GM18519 (cell line): Measurements from ENCODE around the gene SULT1A1.
"Not testable (repeated sequence)": the region's sequence is repeated elsewhere in the genome, so short reads cannot be mapped to it uniquely, and the experiment has no call there.

ENCODE experiments used
- ATAC-seq: cut with Tn5 transposase; IDR thresholded peaks from one replicate; pipeline ENCODE4 v1.9.1; 2021; ENCODE audit warnings: mild to moderate bottlenecking, moderate library complexity; ENCODE audit not compliant: unreplicated experiment, low FRiP score

Gene SULT1A1

DNA sequence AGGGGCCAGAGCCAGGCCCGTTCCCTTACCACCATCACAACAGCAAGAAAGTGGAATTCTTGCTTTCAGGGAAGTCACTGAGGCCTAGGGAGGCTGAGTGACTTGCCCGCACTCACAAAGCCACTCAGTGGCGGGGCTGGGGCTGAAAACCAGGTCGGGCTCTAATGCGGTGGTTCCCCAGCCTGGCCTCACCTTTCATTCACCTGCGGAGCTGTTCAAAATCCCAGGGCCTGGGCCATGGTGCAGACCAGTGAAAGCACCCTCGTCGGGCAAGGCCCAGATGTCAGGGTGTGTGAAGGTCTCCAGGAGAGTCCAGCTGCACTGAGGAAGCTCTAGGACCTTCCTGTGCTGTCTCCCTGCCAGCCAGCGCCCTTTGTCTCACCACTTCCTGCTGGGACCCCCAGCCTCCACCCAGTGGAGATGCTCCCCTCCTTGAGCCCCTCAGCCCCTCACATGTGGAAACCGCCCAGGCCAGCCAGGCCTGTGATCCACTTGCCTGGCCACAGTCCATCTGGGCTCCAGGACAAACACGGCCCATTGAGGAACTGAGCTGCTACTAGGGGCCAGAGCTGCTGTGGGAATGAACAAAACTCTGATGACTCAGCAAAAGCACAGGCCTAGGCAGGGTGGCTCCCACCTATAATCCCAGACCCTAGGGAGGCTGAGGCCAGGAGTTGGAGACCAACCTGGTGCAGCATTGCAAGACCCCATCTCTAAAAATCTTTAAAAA is 812 bp downstream of the SULT1A1 start:
- not testable (repeated sequence) for ATAC-seq

DNA sequence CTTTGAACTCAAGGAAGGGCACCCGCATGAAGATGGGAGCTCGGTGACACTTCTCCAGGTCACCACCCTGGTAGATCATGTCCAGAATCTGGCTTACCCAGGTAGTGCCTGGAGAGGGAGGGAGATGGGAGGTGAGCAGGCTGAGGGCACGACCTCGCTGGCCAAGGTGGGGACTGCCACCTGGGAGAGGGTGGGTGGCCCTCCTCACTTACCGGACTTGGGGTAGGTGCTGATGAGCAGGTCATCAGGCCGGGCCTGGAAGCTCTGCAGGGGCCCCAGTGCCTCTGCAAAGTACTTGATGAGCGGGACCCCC is 1.4 kb downstream of the SULT1A1 start:
- ATAC-seq, result not testable (repeated sequence)

DNA sequence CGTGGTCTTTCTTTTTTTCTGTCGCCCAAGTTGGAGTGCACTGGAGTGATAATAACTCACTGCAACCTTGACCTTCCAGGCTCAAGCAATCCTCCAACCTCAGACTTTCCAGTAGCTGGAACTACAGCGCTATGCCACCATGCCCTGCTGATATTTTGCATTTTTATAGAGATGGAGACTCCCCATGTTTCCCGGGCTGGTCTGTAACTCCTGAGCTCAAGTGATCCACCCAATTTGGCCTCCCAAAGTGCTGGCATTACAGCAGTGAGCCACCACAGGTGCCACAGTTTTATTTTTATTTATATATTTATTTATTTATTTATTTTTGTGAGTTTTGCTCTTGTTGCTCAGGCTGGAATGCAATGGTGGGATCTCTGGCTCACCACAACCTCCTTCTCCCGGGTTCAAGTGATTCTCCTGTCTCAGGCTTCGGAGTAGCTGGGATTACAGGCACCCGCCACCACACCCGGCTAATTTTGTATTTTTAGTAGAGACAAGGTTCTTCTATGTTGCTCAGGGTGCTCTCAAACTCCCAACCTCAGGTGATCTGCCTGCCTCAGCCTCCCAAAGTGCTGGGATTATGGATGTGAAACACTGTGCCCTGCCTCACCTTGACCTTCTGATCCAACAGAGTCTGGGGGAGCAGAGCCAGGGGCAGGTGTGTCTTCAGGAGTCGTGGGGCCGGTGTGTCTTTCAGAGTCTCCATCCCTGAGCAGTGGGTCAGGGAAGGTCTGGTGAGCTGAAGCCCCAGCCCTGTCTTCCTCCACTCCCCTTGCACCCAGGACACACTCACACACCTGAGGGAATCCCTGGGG is 2.0 kb downstream of the SULT1A1 start:
- ATAC-seq, result not testable (repeated sequence)

DNA sequence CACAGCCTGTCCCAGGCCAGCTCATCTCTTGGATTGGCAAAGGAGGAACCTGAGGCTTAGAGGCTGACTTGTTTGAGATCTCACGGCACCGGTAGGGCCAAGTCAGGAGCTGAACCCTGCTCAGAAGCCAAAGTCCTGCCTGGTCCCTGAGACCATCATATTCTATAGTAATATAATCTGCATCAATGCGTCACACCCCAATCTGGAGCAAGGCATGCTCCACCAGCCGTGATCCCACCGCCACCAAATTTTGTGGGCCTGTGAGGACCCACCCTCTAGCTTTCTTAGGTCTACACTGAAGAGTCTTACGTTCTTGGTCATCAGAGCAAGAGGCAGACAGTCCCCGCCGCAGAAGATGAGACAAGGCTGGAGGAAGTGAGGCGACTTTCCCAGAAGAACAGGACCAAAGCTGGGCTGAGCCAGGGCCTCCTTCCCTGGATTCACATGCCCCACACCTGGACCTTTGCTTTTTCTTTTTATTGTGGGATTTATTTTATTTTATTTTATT is 2.7 kb downstream of the SULT1A1 start:
- ATAC-seq, result no peak

DNA sequence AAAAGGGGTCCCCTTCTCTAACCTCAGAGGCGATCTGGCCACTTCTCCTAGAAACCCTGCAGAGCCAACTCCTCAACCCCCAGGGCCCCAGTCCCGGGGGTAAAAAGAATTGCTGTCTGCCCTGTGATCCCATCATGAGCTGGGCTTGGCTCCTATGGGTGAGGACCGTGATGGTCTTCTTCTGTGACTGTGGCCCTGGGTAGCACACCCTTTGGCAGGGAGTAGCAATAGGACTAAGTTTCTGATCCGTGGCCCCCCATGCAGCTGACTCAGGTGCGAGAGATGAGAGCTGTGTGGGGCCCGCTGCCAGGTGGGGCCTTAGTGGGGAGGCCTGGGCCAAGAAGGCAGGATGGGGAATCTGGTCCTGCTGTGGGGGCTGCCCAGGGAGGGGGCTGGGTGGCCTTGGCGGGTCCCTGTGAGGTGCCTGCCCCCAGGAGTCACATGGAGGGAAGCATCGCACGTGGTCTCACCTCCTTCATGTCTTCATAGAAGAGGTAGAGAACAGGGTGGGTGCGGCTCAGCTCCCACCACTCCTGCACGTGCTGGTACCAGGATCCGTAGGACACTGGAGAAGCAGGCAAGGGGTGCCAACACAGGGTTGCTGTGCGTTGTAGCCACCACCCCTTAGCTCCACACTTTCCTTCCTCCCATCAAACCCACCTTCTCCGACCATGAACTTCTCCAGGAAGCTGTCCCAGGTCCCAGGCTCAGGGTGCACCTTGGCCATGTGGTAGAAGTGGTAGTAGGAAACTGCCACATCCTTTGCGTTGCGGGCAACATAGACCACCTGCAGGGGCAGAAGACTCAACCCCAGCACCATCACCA is 3.3 kb downstream of the SULT1A1 start:
- ATAC-seq, result no peak

DNA sequence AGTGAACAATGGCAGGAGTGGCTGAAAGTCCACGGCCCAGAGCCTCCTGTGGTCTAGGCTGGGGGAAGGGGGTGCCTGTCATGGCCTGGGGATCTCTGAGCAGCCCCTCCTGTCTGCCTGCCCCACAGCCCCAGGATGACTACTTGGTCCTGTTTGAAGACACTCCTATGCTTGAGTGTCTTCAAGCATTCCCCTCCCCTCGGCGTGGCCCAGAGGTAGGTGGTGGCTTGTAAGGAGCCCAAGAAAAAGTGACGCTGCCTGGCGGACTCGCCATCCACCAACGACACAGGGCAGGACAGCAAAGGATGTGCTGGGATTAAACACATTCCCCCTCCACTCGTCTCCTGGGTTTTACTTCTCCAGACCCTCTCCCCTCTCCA is 5.7 kb downstream of the SULT1A1 start:
- no peak for ATAC-seq

DNA sequence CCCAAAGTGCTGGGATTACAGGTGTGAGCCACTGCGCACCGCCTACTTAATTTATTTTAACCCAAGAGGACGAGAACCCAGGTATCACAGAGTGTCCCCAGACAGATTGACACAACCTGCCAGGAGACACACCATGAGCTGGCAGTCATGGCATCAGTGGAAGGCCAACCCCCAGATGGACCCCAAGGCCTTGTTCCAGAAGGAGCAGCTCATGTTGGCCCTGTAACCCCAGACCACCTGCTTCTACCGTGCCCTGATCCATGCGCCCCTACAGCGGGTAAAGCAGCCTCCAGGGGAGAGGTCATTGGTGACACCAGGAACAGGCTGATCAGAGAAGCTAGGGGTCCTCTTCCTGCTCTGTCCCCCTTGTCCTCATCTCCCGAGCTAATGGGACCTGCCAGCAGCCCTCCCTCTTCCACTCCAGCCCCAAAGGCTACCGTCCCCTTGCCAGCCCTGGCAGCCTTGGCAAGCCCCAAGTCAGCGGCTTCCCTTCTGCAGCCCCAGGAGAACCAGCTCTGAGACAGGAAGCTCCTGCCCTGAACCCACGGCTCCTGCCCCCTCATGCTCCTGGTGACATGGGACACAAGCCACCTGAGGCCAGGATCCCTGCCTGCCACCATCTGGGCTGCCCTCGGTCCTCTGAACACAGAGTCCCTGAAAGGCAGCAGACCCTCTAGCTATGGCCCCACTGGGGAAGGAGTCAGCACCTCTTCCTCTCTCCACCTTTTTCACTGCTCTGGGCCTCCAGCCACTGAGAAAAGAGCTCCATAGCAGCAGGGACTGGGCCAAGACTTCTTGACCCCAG is 6.3 kb downstream of the SULT1A1 start:
- ATAC-seq, result no peak

DNA sequence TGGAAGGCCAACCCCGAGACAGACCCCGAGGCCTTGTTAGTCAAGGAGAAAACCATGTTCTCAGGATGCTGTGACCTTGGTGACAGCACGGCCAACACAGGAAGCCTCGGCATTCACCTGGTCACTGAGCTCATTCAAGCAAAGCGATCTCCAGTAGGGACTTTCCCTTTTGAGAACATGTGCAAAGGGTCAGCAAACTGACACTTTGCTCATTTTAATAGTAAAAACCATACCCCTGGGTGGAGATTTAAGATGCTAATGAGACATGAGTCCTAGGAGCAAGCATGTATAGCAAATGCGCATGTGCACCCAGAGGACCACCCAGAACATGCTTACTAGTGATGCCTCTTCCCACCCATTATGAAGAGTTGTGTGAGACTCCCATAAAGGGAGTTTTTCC is 7.3 kb downstream of the SULT1A1 start:
- ATAC-seq, result no peak

DNA sequence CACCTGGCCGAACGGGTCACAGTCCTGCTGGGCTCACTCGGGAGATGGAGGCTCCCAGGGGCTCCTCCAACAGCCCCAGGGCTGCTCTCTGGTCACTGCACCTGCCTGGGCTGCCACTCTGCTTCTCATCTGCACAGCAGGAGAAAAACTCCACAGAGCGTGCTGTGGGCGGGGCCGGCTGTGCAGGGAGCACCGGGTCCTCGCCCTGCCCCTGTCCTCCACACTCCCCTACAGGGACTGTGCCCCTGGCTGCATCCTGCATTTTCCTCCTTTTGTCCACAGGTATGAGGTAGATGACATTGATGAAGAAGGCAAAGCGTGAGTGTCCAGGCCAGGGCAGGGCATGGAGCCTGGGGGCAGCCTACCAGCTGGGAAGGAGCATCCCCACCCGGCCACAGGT is 7.8 kb downstream of the SULT1A1 start:
- not testable (repeated sequence) for ATAC-seq

DNA sequence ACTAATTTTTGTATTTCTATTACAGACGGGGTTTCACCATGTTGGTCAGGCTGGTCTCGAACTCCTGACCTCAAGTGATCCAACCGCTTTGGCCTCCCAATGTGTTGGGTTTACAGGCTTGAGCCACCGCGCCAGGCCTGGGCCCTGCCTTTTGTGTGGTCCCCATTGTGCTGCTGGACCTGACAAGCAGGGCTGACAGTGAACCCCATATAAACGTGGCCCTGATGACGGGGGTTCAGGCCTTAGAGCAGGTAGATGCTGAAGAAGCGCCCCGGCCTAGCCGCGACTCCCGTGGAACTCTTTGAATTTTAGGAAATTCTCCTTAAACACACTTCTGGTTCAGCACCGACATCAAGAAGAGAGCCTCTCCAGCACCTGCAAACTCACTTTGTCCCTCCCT is 8.3 kb downstream of the SULT1A1 start:
- not testable (repeated sequence) for ATAC-seq

DNA sequence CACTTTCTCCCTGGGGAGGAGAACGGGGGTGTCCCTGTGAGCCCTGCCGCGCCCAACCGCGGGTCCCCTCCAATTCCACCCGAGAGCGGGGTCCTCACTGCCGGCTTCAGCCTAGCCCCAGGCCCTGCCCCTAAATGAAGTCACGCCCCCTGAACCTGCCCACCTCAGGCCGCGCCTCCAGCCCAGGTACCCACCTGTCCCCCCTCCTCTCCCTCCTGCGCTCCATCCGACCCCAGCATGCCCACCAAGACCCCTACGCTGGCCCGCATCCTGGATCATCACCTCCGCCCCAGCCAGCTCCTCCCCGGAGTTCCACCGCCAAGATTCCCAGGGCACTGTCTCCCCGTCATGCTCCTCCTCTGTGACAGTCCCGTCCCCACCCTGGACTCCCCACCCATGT is 8.9 kb downstream of the SULT1A1 start:
- ATAC-seq, result not testable (repeated sequence)

DNA sequence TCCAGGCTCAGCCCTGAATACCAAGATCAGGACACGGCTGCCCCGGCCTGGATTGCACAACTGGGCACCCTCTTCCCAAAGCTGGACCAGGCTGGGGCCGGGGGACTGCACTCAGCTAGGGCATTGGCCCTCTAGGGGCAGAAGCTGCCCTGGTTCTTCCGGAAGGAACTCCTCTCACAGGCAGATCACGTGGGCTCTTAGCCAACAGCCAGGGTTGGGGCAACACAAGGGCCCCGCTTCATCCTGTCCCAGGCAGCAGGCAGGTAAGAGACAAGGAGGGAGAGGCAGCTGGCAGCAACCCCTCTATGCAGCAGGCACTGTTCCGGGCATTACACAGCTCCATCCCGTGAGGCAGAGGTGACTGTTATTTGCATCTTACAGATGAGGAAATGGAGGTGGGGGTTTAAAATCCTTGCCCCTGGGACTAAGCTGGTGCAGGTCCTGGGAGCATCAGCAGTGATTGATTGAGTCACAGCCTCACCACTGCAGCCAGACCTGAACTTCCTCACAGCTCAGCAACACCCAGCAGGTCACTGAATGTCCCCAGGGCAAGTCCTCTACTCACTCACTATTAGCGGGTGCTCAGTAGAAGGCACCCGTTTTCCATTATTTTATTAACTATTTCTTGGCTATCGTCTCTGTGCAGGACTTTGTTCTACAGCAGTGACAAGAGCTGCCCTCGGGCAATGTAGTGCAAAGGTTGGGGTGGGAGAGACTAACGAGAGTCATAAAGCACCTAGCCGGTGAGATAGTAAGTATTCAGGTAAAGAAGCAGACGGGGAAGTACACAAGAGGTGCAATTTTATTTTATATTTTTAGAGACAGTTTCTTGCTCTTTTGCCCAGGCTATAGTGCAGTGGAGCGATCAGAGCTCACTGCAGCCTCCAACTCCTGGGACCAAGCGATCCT is 10.2 kb downstream of the SULT1A1 start:
- not testable (repeated sequence) for ATAC-seq

DNA sequence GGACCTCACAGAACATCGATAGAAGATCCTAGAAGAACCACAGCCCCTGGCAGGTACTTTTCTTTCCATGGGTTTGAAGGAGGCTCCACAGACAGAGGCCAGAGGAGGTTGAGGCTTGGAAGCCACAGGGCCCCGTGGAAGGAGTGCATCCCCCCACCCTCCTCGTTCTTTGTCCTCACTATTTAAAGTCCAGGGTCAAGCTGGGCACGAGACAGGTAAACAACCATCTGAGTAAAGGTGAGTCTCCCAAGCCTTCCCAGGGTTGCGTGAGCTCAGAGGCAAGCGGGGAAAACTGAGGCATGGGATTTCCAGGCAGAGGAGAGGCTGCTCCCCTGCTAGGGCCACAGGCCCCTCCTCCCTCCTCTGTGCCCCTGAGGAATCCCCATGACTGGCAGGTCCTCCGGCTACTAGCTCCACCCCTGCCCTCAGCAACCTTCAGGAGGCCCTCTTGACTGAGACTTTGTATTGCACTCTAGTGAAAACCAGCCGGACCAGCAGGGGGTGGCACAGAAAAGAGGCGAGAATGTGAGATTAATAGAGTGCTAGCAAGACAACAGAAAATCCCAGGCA is 12.1 kb downstream of the SULT1A1 start:
- no peak for ATAC-seq

DNA sequence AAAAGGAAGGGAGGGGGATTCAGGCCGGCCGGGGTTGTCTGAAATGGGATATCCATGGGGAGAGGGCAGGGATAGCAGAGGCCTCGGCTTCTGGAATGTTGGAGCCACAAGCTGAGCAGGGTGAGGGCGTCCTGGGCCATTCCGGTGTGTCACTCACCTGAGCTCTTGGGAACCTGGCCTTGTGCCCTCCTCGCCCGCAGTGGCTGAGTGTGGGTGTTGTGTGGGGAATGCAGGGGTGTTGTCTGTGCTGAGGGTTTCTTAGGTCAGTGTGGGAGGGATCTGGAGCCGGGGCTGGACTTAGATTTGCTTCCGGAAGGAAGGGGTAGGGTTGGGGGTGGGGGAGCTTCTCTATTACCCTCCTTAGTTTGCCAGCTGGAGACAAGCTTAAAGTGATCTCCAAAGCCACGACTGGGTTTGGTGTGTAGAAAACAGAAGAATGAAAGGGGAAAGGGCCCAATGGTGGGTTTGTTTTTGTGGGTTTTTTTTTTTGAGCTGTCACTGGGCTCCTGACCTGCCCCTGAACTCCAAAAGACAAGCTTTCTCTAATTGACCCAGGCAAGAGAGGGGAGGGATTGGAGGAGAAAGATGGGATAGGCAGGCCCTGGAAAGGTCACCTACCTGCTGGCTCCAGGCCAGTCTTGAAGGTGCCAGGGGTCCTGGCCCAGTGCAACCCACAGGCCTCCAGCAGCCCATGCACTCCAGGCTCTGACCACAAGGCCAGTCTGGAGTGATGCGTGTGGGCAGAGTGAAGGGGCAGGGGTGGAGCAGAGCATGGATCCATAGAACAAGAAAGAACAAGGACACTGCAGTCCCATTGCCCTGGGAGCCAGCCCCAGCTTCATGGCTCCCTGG is 12.8 kb downstream of the SULT1A1 start, which contains the start of gene SULT1A2:
Gene SULT1A2, minus strand, starts transcription at position 211 of the 852 bp plus-strand sequence. CDS start 1,120 bp downstream, outside the sequence.
- ATAC-seq, result no peak

DNA sequence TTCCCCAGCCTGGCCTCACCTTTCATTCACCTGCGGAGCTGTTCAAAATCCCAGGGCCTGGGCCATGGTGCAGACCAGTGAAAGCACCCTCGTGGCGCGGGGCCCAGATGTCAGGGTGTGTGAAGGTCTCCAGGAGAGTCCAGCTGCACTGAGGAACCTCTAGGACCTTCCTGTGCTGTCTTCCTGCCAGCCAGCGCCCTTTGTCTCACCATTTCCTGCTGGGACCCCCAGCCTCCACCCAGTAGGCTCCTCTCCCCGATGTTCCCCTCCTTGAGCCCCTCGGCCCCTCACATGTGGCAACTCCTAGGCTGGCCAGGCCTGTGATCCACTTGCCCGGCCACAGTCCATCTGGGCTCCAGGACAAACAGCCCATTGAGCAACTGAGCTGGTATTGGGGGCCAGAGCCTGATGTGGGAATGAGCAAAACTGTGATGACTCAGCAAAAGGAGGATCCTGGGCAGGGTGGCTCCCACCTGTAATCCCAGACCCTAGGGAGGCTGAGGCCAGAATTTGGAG is 13.7 kb downstream of the SULT1A1 start:
- ATAC-seq, result no peak

DNA sequence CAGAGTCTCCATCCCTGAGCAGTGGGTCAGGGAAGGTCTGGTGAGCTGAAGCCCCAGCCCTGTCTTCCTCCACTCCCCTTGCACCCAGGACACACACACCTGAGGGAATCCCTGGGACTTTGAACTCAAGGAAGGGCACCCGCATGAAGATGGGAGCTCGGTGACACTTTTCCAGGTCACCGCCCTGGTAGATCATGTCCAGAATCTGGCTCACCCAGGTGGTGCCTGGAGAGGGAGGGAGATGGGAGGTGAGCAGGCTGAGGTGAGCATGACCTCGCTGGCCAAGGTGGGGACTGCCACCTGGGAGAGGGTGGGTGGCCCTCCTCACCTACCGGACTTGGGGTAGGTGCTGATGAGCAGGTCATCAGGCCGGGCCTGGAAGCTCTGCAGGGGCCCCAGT is 14.4 kb downstream of the SULT1A1 start:
- ATAC-seq, result not testable (repeated sequence)

DNA sequence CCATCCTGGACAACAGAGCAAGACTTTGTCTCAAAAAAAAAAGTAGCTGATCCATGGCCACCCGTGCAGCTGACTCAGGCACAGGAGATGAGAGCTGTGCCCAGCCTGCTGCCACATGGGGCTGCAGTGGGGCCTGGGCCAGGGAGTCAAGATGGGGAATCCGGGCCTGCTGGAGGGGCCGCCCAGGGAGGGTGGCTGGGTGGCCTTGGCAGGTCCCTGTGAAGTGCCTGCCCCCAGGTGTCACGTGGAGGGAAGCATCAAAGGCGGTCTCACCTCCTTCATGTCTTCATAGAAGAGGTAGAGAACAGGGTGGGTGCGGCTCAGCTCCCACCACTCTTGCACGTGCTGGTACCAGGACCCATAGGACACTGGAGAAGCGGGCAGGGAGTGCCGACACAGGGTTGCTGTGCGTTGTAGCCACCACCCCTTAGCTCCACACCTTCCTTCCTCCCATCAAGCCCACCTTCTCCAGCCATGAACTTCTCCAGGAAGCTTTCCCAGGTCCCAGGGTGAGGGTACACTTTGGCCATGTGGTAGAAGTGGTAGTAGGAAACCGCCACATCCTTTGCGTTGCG is 16.8 kb downstream of the SULT1A1 start:
- no peak for ATAC-seq
